GM12873 (cell line): ENCODE data around the gene ADRM1.
A peak's percentile ranks its signal among the peaks of the same experiment; 100 is the strongest.

Experiments
- TF ChIP-seq, protein P1 (sequence below): IDR thresholded peaks from 2 replicates; pipeline ENCODE4 v1.5.1; 2012; ENCODE audit warnings: low read depth, mild to moderate bottlenecking, moderate library complexity, low read length, control low read depth; ENCODE audit not compliant: insufficient read depth; ENCODE audit errors: missing control alignments

The ADRM1 gene

GRCh38 chr20:62302341-62303061 lies at the start of gene ADRM1:
Gene ADRM1, plus strand, starts transcription at chr20:62302997. Its CDS starts 572 bp downstream, at chr20:62303569.
- TF ChIP-seq, protein P1, sequence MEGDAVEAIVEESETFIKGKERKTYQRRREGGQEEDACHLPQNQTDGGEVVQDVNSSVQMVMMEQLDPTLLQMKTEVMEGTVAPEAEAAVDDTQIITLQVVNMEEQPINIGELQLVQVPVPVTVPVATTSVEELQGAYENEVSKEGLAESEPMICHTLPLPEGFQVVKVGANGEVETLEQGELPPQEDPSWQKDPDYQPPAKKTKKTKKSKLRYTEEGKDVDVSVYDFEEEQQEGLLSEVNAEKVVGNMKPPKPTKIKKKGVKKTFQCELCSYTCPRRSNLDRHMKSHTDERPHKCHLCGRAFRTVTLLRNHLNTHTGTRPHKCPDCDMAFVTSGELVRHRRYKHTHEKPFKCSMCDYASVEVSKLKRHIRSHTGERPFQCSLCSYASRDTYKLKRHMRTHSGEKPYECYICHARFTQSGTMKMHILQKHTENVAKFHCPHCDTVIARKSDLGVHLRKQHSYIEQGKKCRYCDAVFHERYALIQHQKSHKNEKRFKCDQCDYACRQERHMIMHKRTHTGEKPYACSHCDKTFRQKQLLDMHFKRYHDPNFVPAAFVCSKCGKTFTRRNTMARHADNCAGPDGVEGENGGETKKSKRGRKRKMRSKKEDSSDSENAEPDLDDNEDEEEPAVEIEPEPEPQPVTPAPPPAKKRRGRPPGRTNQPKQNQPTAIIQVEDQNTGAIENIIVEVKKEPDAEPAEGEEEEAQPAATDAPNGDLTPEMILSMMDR = peak; percentile 82

DNA sequence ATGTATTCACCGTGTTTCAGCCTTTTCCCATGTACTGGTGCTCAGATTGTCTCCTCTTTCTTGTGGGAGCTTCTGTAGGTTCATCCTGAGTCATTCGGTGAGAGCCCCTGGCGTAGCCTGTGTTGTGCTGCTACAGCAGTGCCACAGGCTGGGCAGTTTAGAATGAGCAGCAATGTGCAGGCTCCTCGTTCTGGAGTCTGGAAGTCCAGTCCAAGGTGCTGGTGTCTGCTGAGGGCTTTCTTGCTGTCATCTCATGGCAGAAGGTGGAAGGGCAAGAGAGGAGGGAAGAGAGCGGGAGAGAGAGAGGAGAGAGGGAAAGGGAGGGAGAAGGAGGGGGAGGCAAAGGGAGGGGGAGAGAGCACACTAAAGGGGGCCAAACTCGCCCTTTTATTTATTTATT lies 49.4 kb upstream of the ADRM1 start:
- TF ChIP-seq, protein P1 = no peak

GRCh38 chr20:62254021-62254724 lies 48.6 kb upstream of the ADRM1 start:
- TF ChIP-seq, protein P1 = no peak

DNA sequence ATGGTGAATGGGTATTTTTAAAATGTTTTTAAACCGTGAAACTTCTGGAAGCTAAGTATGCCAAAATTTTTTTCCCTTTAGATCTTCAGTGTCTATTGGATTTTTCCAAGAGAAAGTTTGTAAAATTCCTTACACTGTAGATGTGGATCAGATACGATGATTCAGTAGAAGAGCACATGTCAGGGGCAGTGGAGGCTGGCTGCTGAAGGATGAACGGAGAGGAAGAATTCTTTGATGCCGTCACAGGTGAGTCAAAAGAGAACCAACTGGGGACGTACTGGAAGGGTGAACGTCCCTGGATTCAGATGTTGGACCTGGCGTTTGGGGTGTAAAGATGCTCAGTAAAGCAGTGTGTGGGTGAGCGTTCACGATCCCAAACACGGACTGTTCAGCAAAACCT lies 46.8 kb upstream of the ADRM1 start:
- TF ChIP-seq, protein P1 = no peak

- TF ChIP-seq, protein P1 = no peak
Observed at GRCh38 chr20:62258499-62259293, 44.1 kb upstream of the ADRM1 start.

DNA sequence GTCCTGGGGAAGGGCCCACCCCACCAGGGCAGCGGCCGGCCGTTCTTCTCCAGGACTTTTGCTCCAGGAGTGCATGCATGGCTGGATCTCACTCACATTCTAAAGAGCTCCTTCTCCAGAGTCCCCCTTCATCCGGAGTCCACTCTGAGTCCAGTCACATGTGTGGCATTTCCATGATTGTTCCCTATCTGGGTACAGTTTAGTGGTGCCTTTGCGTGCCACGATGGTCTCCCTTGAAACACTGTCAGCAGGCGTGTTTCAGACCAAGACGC lies 43.6 kb upstream of the ADRM1 start:
- TF ChIP-seq, protein P1 = no peak

GRCh38 chr20:62262064-62262463 lies 40.7 kb upstream of the ADRM1 start:
- TF ChIP-seq, protein P1 = no peak
